WTC11 (cell line): ENCODE results near the gene NFATC1. TPM values are rescaled to one million over a fixed set of nuclear protein-coding genes. Genes with fewer than 3 reads are reported as not detected.

Experiments
- ATAC-seq: fragments of 200-7000 bp; cut with Tn5 transposase; 2 replicates; pipeline ENCODE4 v1.10.0; 2021; ENCODE audit warnings: mild to moderate bottlenecking, moderate library complexity
- CTCF ChIA-PET: fragments of 300-600 bp; sonication (Branson Sonifier 250); formaldehyde crosslinking; loops from one replicate; lab custom pipeline; 2021; ENCODE audit warnings: antibody characterized with exemption; lab: Charles Lee
- POLR2A ChIA-PET: fragments of 350-600 bp; sonication (Branson Sonifier 250); formaldehyde crosslinking; loops from one replicate; lab custom pipeline; 2021; ENCODE audit warnings: antibody characterized with exemption; lab: Charles Lee
- DNase-seq: peaks from one replicate; pipeline ENCODE4 v3.0.0; 2021; ENCODE audit warnings: low spot score
- H3K27ac Mint-ChIP-seq: 2 replicates; pipeline ENCODE4 v1.8.0; 2021; ENCODE audit warnings: mixed read lengths
- H3K27me3 Mint-ChIP-seq: 2 replicates; pipeline ENCODE4 v1.8.0; 2021; ENCODE audit warnings: low read depth, mild to moderate bottlenecking, moderate library complexity, mixed read lengths
- H3K36me3 Mint-ChIP-seq: 2 replicates; pipeline ENCODE4 v1.8.0; 2021; ENCODE audit warnings: mixed read lengths
- H3K4me1 Mint-ChIP-seq: 2 replicates; pipeline ENCODE4 v1.8.0; 2022; ENCODE audit warnings: mixed read lengths
- H3K4me3 Mint-ChIP-seq: 2 replicates; pipeline ENCODE4 v1.8.0; 2021; ENCODE audit warnings: mild to moderate bottlenecking, moderate library complexity, mixed read lengths
- H3K9me3 Mint-ChIP-seq: 2 replicates; pipeline ENCODE4 v1.8.0; 2021; ENCODE audit warnings: mixed read lengths
- AFF4 ChIP-seq: sonication (generic); formaldehyde crosslinking; IDR thresholded peaks from 2 replicates; pipeline ENCODE4 v1.8.1; 2023; ENCODE audit warnings: mild to moderate bottlenecking, missing genetic modification reagents, borderline replicate concordance
- E2F5 ChIP-seq: sonication (generic); formaldehyde crosslinking; IDR thresholded peaks from 2 replicates; pipeline ENCODE4 v1.8.1; 2022; ENCODE audit warnings: mild to moderate bottlenecking, moderate library complexity, missing genetic modification reagents
- FOXJ3 ChIP-seq: sonication (generic); formaldehyde crosslinking; IDR thresholded peaks from 2 replicates; pipeline ENCODE4 v1.9.0; 2021; ENCODE audit warnings: missing genetic modification reagents, mild to moderate bottlenecking, borderline replicate concordance
- MYBL2 ChIP-seq: sonication (generic); formaldehyde crosslinking; IDR thresholded peaks from 2 replicates; pipeline ENCODE4 v1.8.1; 2023; ENCODE audit warnings: mild to moderate bottlenecking, moderate library complexity, missing genetic modification reagents
- NFE2L1 ChIP-seq: sonication (generic); formaldehyde crosslinking; IDR thresholded peaks from 2 replicates; pipeline ENCODE4 v1.8.1; 2023; ENCODE audit warnings: missing genetic modification reagents
- NR2C2 ChIP-seq: sonication (generic); formaldehyde crosslinking; IDR thresholded peaks from 2 replicates; pipeline ENCODE4 v1.8.0; 2022; ENCODE audit warnings: mild to moderate bottlenecking, missing genetic modification reagents
- TEAD4 ChIP-seq: sonication (generic); formaldehyde crosslinking; IDR thresholded peaks from 2 replicates; pipeline ENCODE4 v1.8.0; 2022; ENCODE audit warnings: mild to moderate bottlenecking, missing genetic modification reagents
- USF1 ChIP-seq: sonication (generic); formaldehyde crosslinking; IDR thresholded peaks from 2 replicates; pipeline ENCODE4 v1.8.0; 2022; ENCODE audit warnings: mild to moderate bottlenecking, missing genetic modification reagents
- ZNF232 ChIP-seq: sonication (generic); formaldehyde crosslinking; IDR thresholded peaks from 2 replicates; pipeline ENCODE4 v1.8.0; 2022; ENCODE audit warnings: mild to moderate bottlenecking, missing genetic modification reagents
- ZNF512 ChIP-seq: sonication (generic); formaldehyde crosslinking; IDR thresholded peaks from 2 replicates; pipeline ENCODE4 v1.8.1; 2022; ENCODE audit warnings: missing genetic modification reagents, borderline replicate concordance
- ZNF671 ChIP-seq: fragments of 250-450 bp; sonication (Bioruptor Pico); IDR thresholded peaks from 2 replicates; pipeline ENCODE4 v1.8.0; 2021; ENCODE audit warnings: mild to moderate bottlenecking
- ZSCAN18 ChIP-seq: fragments of 250-450 bp; sonication (Bioruptor Pico); IDR thresholded peaks from 2 replicates; pipeline ENCODE4 v2.1.2; 2022; ENCODE audit warnings: mild to moderate bottlenecking, moderate library complexity
- total RNA-seq: library from RNA; stranded (reverse); gene quantifications from 3 replicates; pipeline ENCODE4 v1.2.3, GENCODE V29; 2021

NFATC1 gene
- total RNA-seq, 1 experiment from 2014 or later = 20.2 TPM

- TF ChIP-seq E2F5 (CRISPR knock-in tag) = no peak
- no peak for TF ChIP-seq AFF4 (CRISPR knock-in tag)
- no peak for TF ChIP-seq USF1 (CRISPR knock-in tag)
Observed at GRCh38 chr18:79538635-79539034, 142.9 kb downstream of the NFATC1 start (continued).

GRCh38 chr18:79540161-79540903 lies 144.6 kb downstream of the NFATC1 start:
- peaks cover 13% of the 10 kb centered on the region for H3K36me3 Mint-ChIP-seq
- CTCF ChIA-PET = no interaction called here

GRCh38 chr18:79540904-79541282 lies 145.2 kb downstream of the NFATC1 start:
- ChIA-PET POLR2A (no interaction called here), CTCF (no interaction called here)
- Mint-ChIP-seq H3K27me3 (no peaks in the 10 kb centered on the region), H3K36me3 (peaks cover 13% of the 10 kb centered on the region), H3K27ac (no peak overlapping the region), H3K4me3 (no peak overlapping the region), H3K4me1 (no peaks in the 10 kb centered on the region), H3K9me3 (peaks cover 27% of the 10 kb centered on the region)
- no peak for ATAC-seq
- no peak for DNase-seq
- TF ChIP-seq ZSCAN18 (CRISPR knock-in tag) (no peak), ZNF512 (no peak), TEAD4 (CRISPR knock-in tag) (no peak), ZNF671 (CRISPR knock-in tag) (no peak), NR2C2 (CRISPR knock-in tag) (no peak), FOXJ3 (CRISPR knock-in tag) (no peak), MYBL2 (no peak)

More at GRCh38 chr18:79540161-79540903, 144.6 kb downstream of the NFATC1 start:
- ATAC-seq = no peak
- no peak overlapping the region for H3K27ac Mint-ChIP-seq
- H3K4me3 Mint-ChIP-seq = no peak overlapping the region
- peaks cover 27% of the 10 kb centered on the region for H3K9me3 Mint-ChIP-seq
- no peak for TF ChIP-seq NFE2L1 (CRISPR knock-in tag)
- no peak for TF ChIP-seq ZNF232 (CRISPR knock-in tag)
- TF ChIP-seq, all 79 proteins: peak for 0
- Mint-ChIP-seq H3K4me1 (no peaks in the 10 kb centered on the region), H3K27me3 (no peaks in the 10 kb centered on the region)
- POLR2A ChIA-PET = no interaction called here
- no peak for DNase-seq
